ENCODE measurements around the gene RAB39B. TPM values are rescaled to one million over a fixed set of nuclear protein-coding genes. Genes with fewer than 3 reads are reported as not detected.
"Not testable (repeated sequence)": the region's sequence is repeated elsewhere in the genome, so short reads cannot be mapped to it uniquely, and the experiment has no call there.

The RAB39B gene
- total RNA-seq, 2 experiments from 2014 or later = 16.4 to 17.2 TPM

GRCh38 chrX:155246748-155247147 is 17.5 kb downstream of the RAB39B start:
- POLR2A ChIA-PET = no interaction called here
- CTCF ChIA-PET = no interaction called here
- intact Hi-C loops (cut with DNase I, micrococcal nuclease) = no loop called here
- peak; percentile 36 for ATAC-seq
- Mint-ChIP-seq H3K4me3 (no peak overlapping the region), H3K4me1 (peaks cover 6% of the 10 kb centered on the region), H3K36me3 (ENCODE audit: low read depth) (peaks cover 4% of the 10 kb centered on the region), H3K27me3 (no peaks in the 10 kb centered on the region), H3K9me3 (ENCODE audit: low read depth) (no peaks in the 10 kb centered on the region), H3K27ac (no peak overlapping the region)
- DNase-seq = no peak

- ChIA-PET POLR2A (no interaction called here), CTCF (no interaction called here)
- DNase-seq (no peak), ATAC-seq (no peak)
- Mint-ChIP-seq H3K4me3 (no peak overlapping the region), H3K36me3 (ENCODE audit: low read depth) (peaks cover 12% of the 10 kb centered on the region), H3K4me1 (peaks cover 3% of the 10 kb centered on the region), H3K27ac (no peak overlapping the region), H3K27me3 (no peaks in the 10 kb centered on the region), H3K9me3 (ENCODE audit: low read depth) (no peaks in the 10 kb centered on the region)
- intact Hi-C loops (cut with DNase I, micrococcal nuclease) = no loop called here
Observed at GRCh38 chrX:155242300-155242699, 22.0 kb downstream of the RAB39B start.

- no peaks in the 10 kb centered on the region for H3K9me3 Mint-ChIP-seq (ENCODE audit: low read depth)
- ATAC-seq (no peak), DNase-seq (no peak)
- H3K36me3 Mint-ChIP-seq (ENCODE audit: low read depth) = peaks cover 24% of the 10 kb centered on the region
- peak overlapping the region; percentile 35 for H3K27ac Mint-ChIP-seq
- POLR2A ChIA-PET = no interaction called here
- H3K4me3 Mint-ChIP-seq = no peak overlapping the region
- CTCF ChIA-PET = no interaction called here
- no peaks in the 10 kb centered on the region for H3K27me3 Mint-ChIP-seq
- intact Hi-C loops (cut with DNase I, micrococcal nuclease) = no loop called here
- no peaks in the 10 kb centered on the region for H3K4me1 Mint-ChIP-seq
Observed at GRCh38 chrX:155237719-155238118, 26.6 kb downstream of the RAB39B start.

- H3K4me3 Mint-ChIP-seq = no peak overlapping the region
- H3K36me3 Mint-ChIP-seq (ENCODE audit: low read depth) = peaks cover 28% of the 10 kb centered on the region
- H3K27ac Mint-ChIP-seq = no peak overlapping the region
- H3K4me1 Mint-ChIP-seq = peaks cover 6% of the 10 kb centered on the region
- ChIA-PET CTCF (interaction anchor here (0.7 to 1.0 kb wide), 2 partner anchors 11 to 142 kb away, joined by 3 read pairs; no protein-coding TSS in a partner anchor), POLR2A (no interaction called here)
- H3K9me3 Mint-ChIP-seq (ENCODE audit: low read depth) = no peaks in the 10 kb centered on the region
- no peak for ATAC-seq
- DNase-seq = no peak
- intact Hi-C loops (cut with DNase I, micrococcal nuclease) = no loop called here
- H3K27me3 Mint-ChIP-seq = no peaks in the 10 kb centered on the region
Observed at GRCh38 chrX:155235891-155236290, 28.4 kb downstream of the RAB39B start.

GRCh38 chrX:155231163-155231562 is 33.1 kb downstream of the RAB39B start:
- DNase-seq (no peak), ATAC-seq (peak; percentile 26)
- POLR2A ChIA-PET = no interaction called here
- Mint-ChIP-seq H3K27ac (peak overlapping the region; percentile 55), H3K36me3 (ENCODE audit: low read depth) (peaks cover 36% of the 10 kb centered on the region), H3K4me1 (peaks cover 14% of the 10 kb centered on the region), H3K4me3 (no peak overlapping the region), H3K27me3 (no peaks in the 10 kb centered on the region), H3K9me3 (ENCODE audit: low read depth) (no peaks in the 10 kb centered on the region)
- CTCF ChIA-PET = no interaction called here
- intact Hi-C loops (cut with DNase I, micrococcal nuclease) = no loop called here

- no peak for DNase-seq
- Mint-ChIP-seq H3K27ac (no peak overlapping the region), H3K9me3 (ENCODE audit: low read depth) (no peaks in the 10 kb centered on the region), H3K4me1 (peaks cover 10% of the 10 kb centered on the region), H3K27me3 (no peaks in the 10 kb centered on the region), H3K4me3 (no peak overlapping the region), H3K36me3 (ENCODE audit: low read depth) (peaks cover 46% of the 10 kb centered on the region)
- ATAC-seq = no peak
- ChIA-PET POLR2A (no interaction called here), CTCF (interaction anchor here (0.7 kb wide), 1 partner anchor 10 kb away, joined by 4 read pairs; the partner anchor contains the start of gene VBP1)
- intact Hi-C loops (cut with DNase I, micrococcal nuclease) = no loop called here
Observed at GRCh38 chrX:155225774-155226173, 38.5 kb downstream of the RAB39B start.

GRCh38 chrX:155223746-155224145 is 40.5 kb downstream of the RAB39B start:
- POLR2A ChIA-PET; H3K4me1 Mint-ChIP-seq; DNase-seq; intact Hi-C loops (cut with DNase I, micrococcal nuclease); H3K27me3 Mint-ChIP-seq; H3K27ac Mint-ChIP-seq; H3K4me3 Mint-ChIP-seq; H3K9me3 Mint-ChIP-seq (ENCODE audit: low read depth); CTCF ChIA-PET; ATAC-seq: not testable (repeated sequence)
- peaks cover 36% of the 10 kb centered on the region for H3K36me3 Mint-ChIP-seq (ENCODE audit: low read depth)

GRCh38 chrX:155221351-155221750 is 42.9 kb downstream of the RAB39B start:
- ATAC-seq = no peak
- Mint-ChIP-seq H3K36me3 (ENCODE audit: low read depth) (peaks cover 29% of the 10 kb centered on the region), H3K27me3 (no peaks in the 10 kb centered on the region), H3K27ac (no peak overlapping the region), H3K4me1 (peaks cover 20% of the 10 kb centered on the region), H3K4me3 (no peak overlapping the region), H3K9me3 (ENCODE audit: low read depth) (no peaks in the 10 kb centered on the region)
- ChIA-PET POLR2A (no interaction called here), CTCF (no interaction called here)
- DNase-seq = no peak
- intact Hi-C loops (cut with DNase I, micrococcal nuclease) = no loop called here

- DNase-seq (no peak), ATAC-seq (no peak)
- POLR2A ChIA-PET = no interaction called here
- peaks cover 17% of the 10 kb centered on the region for H3K36me3 Mint-ChIP-seq (ENCODE audit: low read depth)
- H3K27ac Mint-ChIP-seq = no peak overlapping the region
- CTCF ChIA-PET = interaction anchor here (1.2 kb wide), 1 partner anchor 125 kb away, joined by 3 read pairs; no protein-coding TSS in a partner anchor
- H3K27me3 Mint-ChIP-seq = no peaks in the 10 kb centered on the region
- intact Hi-C loops (cut with DNase I, micrococcal nuclease) = loop anchor here (5.0 to 10.0 kb wide), 4 partner anchors 44 to 394 kb away; partner anchors contain the start of genes BRCC3 (in 1 of the 2), CMC4 (in 1 of the 2), MTCP1 (in 1 of the 2) and RAB39B (in 1 of the 2)
- H3K4me3 Mint-ChIP-seq = no peak overlapping the region
- H3K4me1 Mint-ChIP-seq = peaks cover 19% of the 10 kb centered on the region
- no peaks in the 10 kb centered on the region for H3K9me3 Mint-ChIP-seq (ENCODE audit: low read depth)
Observed at GRCh38 chrX:155218777-155219176, 45.5 kb downstream of the RAB39B start.

- ATAC-seq (no peak), DNase-seq (peak; percentile 25)
- ChIA-PET POLR2A (interaction anchor here (1.0 kb wide), 1 partner anchor 143 kb away, joined by 8 read pairs; no protein-coding TSS in a partner anchor), CTCF (interaction anchor here (0.7 to 1.3 kb wide), 6 partner anchors 25 to 299 kb away, joined by 3 to 6 read pairs (median 3); no protein-coding TSS in a partner anchor)
- Mint-ChIP-seq H3K9me3 (ENCODE audit: low read depth) (no peaks in the 10 kb centered on the region), H3K4me3 (peak overlapping the region; percentile 98), H3K27me3 (no peaks in the 10 kb centered on the region), H3K36me3 (ENCODE audit: low read depth) (peaks cover 7% of the 10 kb centered on the region), H3K4me1 (peaks cover 19% of the 10 kb centered on the region), H3K27ac (peak overlapping the region; percentile 92)
- intact Hi-C loops (cut with DNase I, micrococcal nuclease) = loop anchor here (1.0 to 10.0 kb wide), 10 partner anchors 29 to 664 kb away; partner anchors contain the start of genes BRCC3 (in 2 of the 2), CMC4 (in 2 of the 2), MTCP1 (in 2 of the 2) and RAB39B (in 2 of the 2)
Observed at GRCh38 chrX:155216940-155217440, 47.3 kb downstream of the RAB39B start.

- intact Hi-C loops (cut with DNase I, micrococcal nuclease) = loop anchor here (1.0 to 10.0 kb wide), 10 partner anchors 28 to 664 kb away; partner anchors contain the start of genes BRCC3 (in 2 of the 2), CMC4 (in 2 of the 2), MTCP1 (in 2 of the 2) and RAB39B (in 2 of the 2)
- CTCF ChIA-PET = interaction anchor here (0.6 to 1.2 kb wide), 7 partner anchors 9 to 159 kb away, joined by 3 to 4 read pairs (median 3); no protein-coding TSS in a partner anchor
- H3K27ac Mint-ChIP-seq = peak within 1 kb of the TSS; percentile 92
- peaks cover 1% of the 10 kb centered on the region for H3K36me3 Mint-ChIP-seq (ENCODE audit: low read depth)
- ATAC-seq (peak; percentile 99), DNase-seq (peak; percentile 92)
- H3K4me3 Mint-ChIP-seq = peak within 1 kb of the TSS; percentile 98
- POLR2A ChIA-PET = interaction anchor here (0.6 to 1.0 kb wide), 2 partner anchors 142 to 1125 kb away, joined by 3 to 8 read pairs; no protein-coding TSS in a partner anchor
- H3K4me1 Mint-ChIP-seq = peaks cover 19% of the 10 kb centered on the region
- H3K27me3 Mint-ChIP-seq = no peaks in the 10 kb centered on the region
- no peaks in the 10 kb centered on the region for H3K9me3 Mint-ChIP-seq (ENCODE audit: low read depth)
Observed at GRCh38 chrX:155216179-155216939, 47.9 kb downstream of the RAB39B start, which contains the start of gene VBP1. Gene VBP1, plus strand, starts transcription at chrX:155216460. Its CDS starts 23 bp downstream, at chrX:155216483.

Data from activated CD4-positive, alpha-beta T cell treated with anti-CD3 and anti-CD28 coated beads for 36 hours (primary cell).